GM21360 (cell line): Measurements from ENCODE around the gene C16orf96.

Experiments
- ATAC-seq: cut with Tn5 transposase; IDR thresholded peaks from one replicate; pipeline ENCODE4 v1.9.1; 2021; ENCODE audit warnings: mild to moderate bottlenecking, moderate library complexity; ENCODE audit not compliant: unreplicated experiment

The C16orf96 gene

DNA sequence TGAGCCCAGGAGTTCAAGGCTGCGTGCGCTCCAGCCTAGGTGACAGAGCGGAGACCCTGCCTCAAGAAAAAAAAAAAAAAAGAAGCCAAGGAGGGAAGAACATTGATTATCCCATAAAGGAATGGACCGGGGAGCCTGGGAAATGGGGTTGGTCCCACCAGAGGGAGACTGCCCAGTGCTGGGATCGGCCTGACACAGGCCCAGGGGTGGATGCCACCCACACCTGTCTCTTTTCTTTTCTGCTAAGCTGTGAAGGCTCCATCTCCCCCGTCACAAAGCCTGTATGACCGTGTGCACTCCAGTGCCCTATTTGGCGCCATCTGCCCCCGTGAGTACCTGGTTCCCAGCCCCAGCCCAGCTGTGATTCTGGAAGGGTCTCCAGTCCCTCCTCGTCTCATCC lies 42.9 kb downstream of the C16orf96 start:
- no peak for ATAC-seq

DNA sequence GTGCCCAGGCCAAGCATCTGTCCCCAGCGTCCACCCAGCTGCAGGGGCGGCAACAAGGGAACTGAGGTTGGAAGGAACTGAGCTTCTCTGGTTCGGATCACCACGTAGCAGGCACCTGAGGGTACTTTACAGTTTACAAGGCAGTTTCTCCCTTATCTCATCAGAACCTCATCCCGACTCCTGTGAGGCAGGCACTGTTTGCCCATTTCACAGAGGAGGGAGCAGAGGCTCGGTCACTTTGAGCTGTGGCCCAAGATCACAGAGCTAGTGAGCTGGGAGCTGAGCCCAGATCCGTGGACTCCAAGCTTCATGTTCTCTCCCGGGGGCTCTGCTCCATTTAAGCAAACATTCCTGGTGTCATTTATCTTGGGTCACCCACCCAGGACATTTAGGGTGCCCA lies 43.4 kb downstream of the C16orf96 start:
- ATAC-seq: no peak

DNA sequence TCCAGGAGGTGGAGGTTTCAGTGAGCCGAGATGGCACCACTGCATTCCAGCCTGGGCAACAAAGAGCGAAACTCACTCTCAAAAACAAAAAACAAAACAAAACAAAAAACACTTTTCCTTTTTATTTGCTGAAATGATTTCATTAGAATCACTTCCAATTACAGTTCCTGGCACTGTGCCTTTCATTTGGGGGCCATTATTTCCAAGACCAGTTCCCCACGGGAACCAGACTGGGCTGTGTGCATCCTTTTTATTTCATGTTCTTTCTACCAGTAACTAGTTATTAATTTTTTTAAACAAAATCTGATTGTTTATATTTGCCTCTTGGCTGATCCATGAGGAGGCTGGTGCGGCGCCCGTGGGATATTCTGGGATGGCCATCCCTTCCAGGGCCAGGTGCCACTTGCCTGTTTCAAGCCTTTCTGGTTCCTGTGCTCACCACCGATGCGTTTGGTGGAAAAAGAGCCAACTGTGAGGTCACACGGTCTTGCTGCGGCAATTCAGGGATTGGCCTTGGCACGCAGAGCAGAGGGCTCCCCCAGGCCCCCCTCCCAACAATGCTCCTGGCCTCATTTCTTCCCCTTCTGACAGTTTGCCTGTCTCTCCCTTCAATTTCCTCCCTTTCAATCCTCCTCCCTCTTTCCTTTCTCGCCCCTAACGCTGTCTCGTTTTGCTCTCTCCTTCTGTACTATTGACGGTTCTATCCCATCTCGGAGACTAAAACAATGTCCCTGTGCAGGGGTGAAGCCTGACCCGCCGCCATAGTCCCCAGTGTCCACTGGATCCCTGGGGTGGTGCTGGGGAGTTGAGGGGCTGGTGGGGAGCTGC lies 45.1 kb downstream of the C16orf96 start:
- no peak for ATAC-seq

DNA sequence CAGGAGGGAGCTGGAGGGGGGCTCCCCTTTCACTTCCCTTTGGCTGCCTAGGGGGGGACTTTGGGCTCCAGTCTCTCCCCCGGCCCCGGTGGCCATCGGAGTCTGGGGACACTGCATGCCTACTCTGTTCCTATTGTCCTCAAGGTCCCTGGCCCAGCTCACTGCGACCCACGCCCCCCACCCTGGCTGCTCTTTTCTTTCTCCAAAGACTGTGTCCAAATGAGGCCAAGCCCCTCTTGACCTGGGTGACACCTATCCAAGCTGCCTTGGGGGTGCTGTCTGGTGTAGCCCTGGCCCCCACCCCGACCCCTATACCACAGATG lies 45.7 kb downstream of the C16orf96 start:
- ATAC-seq: no peak

DNA sequence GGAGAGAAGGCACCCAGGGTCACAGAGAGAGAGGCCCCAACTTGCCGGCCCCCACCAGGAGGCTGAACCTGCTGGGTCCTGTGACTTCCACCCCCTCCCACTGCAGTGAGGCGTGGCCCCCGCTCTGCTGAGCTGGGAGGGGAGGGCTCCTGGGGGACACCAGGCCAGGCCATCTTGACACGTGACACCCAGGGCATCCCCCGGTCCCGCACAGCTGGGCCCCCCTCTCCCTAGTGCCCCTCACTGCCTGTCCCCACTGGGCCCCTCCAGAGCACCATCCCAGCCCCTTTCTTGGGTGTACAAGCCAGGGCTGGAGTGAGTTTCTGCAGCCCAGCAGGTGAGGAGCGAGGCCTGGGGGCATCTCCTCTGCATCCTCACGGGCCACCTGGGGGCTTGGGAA lies 46.2 kb downstream of the C16orf96 start:
- no peak for ATAC-seq

DNA sequence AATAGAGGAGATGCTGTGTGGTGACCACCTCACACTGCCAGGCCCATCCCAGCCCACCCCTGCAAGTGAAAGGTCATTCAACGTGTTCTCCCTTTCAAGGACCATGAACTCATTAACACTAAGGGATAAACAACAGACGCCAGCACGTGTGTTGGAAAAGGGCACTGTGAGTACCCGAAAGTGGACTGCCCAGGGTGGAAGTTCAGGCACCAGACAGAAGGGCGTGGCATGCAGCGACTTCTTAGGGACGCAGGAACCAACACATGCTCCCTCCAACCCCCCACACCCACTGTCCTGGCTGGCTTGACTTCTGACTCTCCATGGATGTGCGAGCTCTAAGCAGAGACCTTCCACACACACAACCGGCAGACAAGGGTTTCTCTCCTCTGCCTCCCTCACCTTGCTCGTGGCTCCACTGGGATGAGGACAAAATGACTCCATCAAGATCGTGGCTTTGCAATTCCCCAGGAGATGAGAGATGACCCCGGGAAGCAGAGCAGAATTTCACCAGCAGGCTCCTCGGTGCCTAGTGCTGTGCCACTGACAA lies 47.6 kb downstream of the C16orf96 start:
- ATAC-seq: no peak

DNA sequence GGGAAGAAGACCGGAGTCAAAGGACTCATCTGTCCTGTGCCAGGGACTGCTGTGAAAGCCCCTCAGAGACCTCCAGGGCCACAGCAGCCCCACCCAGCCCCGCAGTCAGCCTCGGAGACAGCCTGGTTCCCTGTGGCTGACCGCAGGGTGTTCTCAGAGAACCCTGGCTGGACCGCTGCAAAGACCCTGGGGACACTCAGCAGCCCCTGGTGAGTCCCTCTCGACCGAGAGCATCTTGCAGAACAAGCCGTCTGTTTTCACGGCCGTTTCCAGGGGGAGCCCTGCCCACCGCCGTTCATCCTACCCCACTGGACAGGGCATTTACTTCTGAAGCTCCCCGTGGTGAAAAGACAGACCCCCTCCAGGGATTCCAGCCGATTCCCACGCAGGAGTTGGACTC lies 48.3 kb downstream of the C16orf96 start:
- no peak for ATAC-seq

DNA sequence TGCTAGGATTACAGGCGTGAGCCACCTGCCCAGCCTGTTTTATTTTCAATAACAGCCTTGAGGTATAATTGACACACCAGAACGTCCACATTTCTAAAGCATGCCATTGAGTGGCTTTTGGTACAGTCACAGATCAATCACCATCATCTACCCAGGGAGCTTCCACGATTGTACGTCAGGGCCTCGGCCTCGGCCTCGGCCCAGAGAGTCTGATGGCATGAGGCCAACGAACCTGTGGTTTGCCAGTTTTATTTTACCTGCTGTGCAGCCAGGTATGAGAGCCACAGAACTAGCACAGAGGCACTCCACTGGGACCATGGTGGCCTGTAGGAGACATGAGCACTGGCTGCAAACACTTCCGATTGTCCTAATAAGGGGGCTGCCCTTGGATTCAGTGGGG lies 50.2 kb downstream of the C16orf96 start:
- ATAC-seq: no peak

DNA sequence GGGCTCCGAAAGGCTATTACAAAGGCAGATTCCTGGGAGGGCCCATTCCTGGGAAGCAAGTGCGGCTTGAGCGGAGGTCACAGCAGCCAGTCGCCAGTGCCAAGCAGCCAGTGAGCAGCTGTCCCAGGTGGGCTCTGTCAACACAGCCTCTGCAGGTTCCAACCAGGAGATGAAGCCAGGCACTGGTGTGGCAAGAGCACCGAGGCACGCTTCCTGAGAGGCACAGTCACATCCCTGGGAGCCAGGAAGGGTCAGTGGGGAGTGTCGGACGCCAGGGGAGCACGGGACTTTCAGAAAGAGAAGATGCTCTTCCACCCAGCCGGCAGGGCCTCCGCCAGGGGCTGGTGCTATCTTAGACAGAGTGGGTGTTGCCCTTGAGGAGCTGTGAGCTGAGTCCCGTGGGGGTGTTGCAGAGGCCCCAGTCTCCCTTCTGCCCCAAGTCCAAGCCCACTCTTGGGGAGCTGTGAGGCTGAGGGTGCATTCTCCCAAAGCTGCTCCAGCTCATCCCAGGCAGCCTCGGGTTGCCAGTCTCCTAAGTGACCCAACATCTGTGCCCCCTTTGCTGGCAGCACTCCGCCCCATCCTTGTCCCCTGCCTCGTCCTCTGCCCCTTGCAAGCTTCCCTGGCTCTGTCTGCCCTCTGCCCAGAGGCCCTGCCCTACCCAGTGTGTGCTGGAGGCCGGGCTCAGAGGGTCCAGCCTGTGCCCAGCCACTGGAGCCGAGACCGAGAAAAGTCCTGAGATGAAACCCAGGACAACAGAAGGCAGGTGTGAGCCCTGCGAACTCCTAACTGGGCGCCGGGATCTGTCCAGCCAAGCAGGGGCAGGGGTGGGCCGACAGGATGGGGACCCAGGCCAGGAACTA lies 51.9 kb downstream of the C16orf96 start:
- no peak for ATAC-seq

DNA sequence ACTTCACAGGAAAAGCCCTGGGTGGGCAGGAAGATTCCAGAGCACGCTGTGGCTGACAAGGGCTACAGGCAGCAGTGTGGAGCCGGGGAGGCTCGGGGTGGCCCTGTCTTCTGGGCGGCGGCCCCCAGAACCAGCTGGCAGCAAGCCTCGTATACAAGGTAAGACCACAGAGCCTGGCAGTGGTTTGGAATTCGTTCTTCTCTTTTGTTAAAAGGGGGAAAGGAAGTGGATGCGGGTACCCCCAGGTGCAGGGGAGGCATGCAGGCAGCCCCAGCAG lies 52.5 kb downstream of the C16orf96 start:
- ATAC-seq: no peak

DNA sequence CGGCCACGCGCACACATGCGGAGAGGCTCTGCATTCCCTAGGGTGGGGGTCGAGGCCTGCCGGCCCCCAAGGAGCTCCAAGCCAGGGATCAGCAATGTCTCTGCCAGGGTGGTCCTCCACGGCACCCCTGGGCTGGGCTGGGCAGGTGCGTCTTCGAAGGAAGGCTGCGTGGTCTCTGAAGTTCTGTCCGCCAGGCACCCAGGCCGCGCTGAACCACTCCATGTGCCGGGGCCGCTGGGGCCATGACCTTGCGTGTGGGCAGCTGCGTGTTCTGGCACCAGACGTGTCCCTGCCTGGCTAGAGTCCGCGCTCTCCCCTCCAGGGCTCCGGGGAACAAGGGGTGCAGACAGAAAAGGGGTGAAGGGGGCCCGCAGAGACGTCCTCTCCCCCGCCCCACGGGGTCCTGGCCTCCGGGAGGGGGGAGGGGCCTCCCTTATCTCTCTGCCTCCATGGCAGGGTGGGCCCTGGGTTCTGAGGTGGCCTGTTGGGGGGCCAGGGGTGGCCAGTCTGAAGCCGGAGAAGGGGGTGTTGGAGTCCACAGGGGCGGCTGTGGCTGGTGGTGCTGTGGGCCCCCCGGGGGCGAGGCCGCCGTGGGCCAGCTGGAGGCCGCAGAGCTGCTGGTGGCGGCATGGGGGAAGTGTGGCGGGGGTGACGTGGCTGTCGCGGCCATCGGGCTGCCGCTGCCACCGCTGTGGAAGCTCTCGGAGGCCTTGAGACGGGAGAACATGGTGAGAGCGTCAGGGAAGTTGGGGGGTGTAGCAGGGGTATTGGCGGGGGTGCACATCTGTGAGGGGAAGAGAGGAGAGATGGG lies 53.3 kb downstream of the C16orf96 start:
- no peak for ATAC-seq

DNA sequence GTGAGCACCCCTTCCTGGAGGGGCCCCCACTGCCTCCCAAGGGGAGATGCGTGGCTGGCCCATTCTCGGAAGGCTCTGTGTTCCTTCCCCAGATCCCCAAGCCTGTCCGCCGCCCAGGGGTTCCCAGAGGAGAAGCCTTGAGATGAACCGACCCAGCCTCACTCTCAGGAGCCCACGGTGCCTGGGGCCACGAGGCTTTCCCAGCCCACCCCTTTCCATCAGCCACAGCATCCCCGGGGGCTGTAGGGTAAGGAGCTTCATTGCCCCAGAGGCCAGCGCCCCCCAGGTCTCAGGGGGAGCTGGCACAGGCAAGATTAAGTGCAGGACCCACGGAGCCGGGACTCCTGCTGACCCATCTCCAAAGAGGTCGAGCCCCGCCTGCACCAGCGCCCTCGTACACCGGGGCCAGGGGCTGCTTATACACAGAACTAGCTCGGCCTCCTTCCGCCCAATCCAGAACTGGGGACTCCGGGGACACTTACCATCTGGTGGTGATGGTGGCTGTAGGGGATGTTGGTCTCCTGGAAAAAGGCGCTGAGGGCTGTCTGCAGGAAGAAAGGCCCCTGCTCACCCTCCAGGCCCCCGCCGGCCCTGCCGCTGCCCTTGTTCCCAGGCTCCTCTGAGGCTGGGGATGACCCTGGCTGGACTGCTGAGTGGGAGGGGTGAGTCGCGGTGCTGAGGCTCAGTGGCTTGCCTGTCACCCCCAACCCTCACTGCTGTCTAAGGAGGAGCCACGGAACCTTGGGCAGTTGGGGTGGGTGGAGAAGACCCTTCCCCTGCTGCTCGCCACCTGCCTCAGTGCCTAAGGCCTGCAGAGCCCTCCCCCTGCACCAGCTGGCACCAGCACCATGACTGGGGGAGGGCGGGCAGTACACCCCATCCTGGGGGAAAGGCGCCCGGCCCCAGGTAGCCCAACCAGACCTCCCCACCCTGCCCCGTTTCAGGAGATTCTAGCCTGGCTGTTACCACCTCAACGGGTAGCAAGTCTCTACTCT lies 54.2 kb downstream of the C16orf96 start:
- no peak for ATAC-seq

DNA sequence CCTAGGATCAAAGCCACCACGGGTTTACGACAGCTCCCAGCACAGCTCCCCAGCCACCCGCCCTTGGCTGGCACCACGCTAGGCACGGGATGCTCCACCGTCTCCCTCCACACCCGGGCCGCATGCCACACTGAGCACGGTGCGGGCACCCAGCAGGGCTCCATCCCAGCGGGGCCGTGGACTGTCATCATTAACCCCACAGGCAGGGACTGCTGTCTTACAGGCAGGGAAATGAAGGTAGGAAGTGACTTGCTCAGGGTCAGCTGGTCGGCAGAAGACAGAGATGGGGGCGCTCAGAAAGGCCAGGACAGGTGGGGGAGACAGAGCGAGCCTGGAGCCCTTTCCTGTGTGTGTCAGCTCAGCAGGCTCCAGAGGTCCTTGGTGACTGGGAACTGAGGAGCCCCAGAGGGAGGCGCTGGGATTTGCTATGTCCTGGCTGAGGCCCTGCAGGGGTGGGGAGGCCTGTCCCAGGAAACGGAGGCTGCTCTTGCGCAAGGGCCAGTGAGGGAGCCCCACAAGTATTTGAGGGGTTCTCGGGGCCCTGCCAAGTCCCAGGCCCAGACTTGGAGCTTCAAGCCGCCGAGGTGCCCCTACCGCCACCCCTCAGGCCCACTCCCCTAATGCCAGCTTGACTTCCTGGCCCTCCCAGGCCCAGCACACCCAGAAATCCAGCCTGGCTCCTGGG lies 55.3 kb downstream of the C16orf96 start:
- ATAC-seq: no peak

DNA sequence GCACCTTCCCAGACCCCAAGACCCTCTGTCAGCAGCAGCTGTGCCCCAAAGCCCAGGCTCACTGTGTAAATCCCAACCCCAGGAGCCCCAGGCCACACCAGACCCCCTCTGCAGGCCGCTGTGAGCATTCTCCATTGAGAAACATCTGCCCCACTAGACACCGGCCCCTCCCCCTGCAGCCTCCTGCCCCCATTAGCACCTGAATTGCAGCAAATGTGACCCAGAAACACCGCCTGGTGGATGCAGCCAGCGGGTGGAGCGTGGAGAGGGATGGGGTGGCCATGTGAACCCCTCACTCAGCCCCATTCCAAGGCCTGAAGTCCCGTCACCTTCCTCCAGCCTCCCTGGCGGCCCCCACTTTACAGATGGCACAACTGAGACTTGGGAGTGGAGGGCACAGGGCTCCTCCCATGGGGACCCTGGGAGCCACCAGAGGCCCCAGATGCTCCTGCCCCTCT lies 56.4 kb downstream of the C16orf96 start:
- ATAC-seq: no peak

DNA sequence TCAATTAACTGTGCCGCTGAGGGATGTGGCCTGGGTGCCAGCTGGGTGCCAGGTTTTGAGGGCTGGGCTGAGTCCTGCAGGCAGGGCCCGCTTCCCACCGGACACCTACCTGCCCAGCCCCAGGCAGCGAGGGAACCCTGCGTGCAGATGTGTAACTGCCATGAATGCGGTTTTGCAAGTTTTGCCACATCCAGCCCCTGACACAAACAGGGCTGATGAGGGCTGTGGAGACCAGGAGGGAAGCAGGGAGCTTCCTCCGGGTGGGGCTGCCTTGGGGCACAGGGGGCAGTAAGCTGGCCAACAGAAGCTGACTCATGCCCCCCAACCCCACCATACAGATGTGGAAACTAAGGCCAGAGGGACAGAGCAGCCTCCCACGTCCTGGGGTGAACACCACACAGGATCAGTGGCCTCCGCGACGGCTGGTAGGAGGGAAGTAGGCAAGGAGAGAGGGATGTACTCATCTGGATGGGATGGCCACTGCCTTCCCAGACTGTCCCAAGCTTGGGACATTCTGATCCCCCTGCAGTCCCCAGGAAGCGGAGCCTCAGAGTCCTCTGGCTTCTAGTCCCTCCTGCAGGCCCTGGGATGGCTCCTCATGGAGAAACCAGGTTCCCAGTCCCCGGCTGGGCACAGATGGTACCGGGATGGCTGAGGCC lies 57.0 kb downstream of the C16orf96 start:
- ATAC-seq: no peak

DNA sequence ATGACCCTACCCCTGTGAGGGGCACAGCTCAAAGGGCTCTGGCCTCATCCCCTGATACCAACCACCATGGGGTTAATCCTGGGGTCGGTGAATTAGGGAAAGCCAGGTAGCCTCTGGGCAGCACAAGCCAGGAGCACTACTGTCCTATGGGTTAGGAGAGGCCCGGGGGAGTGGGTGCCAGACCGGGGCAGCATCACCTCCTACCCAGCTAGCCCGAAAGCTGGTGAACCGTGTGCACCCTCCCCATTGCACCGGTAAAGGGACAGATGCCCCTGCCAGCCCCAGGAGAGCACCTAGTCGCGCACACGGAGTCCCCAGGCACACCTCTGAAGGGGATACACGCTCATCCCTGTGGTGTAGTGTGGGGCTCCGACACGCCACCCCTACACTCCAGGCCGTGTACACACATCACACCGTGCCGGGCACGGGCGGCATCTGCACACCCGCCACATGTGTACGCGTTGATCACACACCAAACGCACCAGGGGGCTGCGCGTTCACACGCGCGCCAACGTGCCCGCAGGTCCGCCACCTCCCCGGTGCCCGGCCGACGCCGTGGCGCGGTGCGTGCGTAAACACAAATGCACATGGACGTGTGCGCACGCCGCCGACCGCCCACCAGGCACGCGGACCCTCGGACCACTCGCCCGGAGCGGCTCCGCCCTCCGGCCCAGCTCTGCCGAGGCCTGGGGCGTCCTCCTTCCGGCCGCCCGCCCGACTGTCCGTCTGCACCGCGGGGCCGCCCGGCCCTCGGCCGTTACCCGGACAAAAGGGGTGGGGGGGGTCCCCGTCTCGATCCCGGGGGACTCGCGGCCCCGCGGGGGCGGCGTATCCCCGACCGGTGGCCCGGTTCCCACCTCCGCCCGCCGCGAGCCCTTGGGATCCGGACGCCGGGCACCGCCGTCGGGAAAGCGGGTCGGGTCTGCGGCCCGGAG lies 57.8 kb downstream of the C16orf96 start:
- no peak for ATAC-seq

DNA sequence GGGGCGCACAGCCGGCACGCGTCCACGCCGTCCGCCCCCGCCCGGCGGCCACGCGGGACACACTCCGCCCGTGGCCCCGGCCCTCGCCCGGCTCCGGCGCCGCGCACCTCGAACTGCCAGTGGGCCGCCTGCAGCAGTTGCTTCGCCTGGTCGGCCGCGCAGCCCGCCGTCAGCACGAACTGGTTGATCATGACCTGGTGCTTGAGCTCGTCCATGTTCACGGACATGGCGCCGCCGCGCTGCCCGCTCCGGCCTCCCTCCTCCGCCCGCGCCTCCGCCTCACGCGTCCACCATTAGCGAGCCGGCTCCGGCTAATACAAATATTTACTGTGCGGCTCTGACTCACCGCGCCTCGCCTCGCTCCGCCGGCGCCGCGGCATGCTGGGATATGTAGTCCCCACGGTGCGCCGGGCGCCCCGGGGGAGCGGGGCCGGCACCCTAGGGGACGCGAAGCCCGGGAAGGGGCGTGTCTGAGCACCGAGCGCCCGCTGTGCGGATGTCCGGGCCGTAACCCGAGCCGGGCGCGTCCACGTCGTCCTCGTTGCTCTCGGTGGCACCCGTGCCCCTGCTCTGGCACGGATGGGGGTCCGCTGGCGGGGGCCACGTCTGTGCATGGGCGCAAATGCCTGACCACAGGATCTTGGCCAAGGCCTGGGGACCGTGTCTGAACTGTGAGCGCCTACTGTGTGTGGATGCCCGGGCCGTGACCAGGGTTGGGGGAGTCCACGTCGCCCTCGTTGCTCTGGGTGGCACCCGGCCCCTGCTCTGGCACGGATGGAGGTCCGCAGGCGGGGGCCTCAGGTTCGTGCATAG lies 58.6 kb downstream of the C16orf96 start, which contains the start of gene UBALD1:
UBALD1 (minus strand) TSS at position 318 of the 813 bp plus-strand sequence; CDS start at position 227, 91 bp downstream.
- peak; percentile 63 for ATAC-seq
